Fibroblast of upper back skin (primary cell): ENCODE data around the gene GPR55.

Experiments used
- DNase-seq: peaks from one replicate; pipeline ENCODE4 v3.0.0-alpha.2; 2013

Gene GPR55

DNA sequence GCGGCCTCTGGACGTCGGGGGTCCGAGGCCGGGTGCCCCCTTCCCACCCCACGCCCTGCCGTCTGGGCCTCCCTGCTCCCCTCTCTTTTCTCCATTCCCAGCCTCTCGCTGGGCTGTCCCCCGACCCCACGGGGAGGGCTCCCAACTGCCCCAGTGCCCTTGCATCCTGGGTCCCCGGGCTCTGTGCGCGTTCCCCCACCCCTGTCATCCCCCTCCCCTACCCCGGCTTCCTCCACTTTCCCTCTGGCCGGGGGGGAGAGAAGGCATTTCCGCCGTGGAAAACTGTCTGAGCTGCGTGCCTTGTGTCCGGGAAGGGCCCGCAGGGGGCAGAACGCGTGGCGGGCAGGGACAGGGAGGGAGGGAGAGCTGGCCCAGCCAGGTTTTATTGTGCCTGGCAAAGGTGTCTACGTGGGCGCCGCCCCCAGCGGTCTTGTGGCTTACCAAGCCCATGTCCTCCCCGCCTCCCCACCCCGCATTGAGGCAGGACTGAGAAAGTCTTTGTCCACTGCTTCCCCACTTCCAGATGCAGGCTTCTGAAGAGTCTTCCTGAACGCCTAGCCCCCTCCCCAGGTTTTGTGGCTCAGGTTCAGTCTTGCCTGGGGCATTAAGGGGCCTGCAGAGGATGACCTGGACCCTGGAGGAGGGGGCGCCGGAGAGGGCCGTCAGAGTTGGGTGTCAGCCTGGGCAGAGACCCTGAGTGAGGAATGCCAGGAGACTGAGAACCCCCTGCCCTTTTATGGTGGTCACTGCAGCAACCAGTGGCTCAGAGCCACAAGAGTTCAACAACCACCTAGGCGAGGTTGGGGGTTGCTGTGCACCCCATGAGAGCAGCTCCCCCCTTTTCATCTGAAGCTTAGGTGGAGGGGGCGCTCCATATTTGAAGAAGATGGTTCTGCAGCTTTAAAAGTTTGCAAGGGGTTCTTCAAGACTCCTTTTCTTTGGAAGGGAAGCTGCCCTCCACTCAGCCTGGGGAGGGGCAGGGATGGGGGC is 59.0 kb downstream of the GPR55 start:
- DNase-seq, result peak; percentile 37

DNA sequence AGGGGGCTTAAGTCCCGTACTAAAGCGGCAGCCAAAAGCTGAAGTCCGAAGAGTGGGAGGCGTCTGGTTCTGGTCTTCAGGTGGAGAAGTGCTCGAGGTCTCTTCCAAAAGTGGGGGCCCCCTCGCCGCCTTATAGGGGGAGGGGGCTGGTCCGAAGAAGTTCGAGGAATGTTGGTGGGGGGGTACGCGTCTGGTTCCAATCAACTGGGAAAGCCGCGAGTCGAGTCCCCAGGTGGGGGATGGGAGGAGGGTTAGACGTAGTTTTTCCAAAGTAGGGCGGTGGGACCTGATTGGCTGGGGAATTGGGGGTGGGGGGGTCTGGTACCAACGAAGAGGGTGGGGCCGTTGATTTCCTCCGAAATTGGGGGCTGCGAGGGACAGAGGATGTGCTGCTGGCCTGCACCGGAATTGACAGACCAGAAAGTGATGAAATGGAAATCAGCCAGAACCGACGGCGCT is 59.7 kb downstream of the GPR55 start:
- peak; percentile 39 for DNase-seq

DNA sequence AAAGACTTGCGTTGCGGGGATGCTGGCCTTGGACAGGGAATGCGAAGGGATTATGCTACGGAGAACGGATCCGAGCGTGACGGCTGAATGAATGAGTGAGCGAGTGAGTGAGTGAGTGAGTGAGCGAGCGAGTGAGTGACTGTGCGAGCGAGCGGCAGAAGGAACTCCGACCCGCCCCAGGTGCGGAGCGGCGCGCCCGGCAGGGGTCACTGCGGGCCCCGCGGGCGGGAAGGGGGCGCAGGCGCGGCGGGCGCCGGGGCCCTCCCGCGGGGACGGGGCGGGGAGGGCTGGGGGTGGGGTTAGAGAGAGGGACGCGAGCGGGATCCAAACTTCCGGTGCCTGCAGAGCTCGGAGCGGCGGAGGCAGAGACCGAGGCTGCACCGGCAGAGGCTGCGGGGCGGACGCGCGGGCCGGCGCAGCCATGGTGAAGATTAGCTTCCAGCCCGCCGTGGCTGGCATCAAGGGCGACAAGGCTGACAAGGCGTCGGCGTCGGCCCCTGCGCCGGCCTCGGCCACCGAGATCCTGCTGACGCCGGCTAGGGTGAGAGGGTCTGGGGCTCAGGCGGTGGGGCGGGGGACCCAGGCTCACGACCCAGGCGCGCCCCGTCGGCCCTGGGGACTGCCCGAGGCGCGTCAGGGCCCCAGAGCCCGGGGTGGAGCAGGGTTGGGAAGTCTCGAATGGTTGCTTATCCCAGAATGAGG is 60.3 kb downstream of the GPR55 start, which contains the start of gene ITM2C:
Gene ITM2C (plus strand): TSS at position 338 of the 702 bp plus-strand sequence. CDS start 84 bp downstream, at position 422.
- peak; percentile 70 for DNase-seq

DNA sequence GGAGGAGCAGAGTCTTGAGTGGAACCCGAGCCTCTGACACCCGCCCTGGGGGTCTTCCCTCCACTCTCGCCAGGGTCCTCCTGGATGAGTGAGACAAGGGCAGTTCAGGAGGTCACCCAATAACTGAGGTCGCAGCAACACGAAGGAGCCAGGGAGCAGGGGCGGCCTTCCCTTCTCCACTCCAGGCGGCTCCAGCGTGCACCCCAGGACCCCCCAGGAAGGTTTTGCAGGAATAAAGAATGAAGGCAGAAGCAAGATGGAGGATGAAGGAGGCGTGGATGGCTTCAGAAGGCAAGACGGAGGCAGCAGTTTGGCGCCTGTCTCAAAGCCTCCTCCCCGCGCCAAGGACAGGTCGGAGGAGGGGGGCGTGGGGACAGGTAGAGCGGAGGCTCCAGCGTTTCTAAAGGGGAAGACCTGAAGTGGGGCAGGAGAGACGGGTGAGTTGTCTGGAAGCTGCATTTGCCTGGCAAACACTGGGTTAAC is 60.9 kb downstream of the GPR55 start:
- DNase-seq, result no peak

DNA sequence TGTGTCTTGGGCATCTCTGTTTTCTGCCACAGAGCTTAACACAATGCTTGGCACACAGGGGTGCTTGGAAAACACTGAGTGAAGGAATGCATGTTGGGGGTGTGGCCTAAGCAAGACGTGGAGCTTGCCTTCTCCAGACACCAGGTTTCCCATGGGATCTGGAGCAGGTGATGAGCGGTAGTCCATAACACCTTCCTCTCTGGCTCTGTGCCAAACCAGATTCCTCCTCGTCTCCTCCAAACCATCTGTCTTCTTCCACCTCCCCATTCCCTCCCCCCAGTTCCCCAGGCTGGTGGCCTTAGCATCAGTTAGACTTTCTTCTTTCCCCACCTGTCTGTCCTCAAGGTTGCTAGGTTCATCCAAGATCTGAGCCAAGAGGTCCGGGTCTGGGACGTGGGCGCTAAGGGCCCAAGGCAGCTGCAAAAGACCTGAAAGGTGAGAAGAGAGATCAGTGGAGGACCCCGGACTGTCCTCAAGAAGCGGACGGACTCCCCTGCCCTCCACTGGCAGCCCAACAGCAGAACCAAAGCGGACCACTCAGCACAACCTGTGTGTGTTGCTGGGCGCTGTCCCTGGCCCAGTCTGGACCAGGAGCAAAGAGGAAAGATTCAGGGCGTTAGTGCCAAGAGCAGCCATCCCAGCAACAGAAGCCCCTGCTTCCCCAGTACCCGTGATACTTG is 61.5 kb downstream of the GPR55 start:
- no peak for DNase-seq

DNA sequence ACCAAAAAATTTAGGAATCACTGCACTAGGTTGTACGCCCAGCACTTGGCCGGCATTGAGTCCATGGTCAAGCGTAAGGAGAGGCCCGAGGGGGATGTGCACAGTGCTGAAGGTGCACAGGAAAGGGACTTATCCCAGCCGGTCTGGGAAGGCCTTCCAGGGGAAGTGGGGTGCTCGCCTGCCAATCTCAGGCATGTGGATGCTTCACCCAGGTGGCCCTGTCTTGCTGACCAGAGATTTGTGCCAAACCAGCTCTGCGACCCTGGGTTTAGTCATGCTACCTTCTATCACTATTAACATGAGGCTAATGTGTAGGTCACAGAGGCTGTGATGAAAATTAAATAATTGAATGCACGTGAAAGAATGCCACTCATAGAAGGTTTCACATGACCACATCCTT is 62.0 kb downstream of the GPR55 start:
- no peak for DNase-seq

DNA sequence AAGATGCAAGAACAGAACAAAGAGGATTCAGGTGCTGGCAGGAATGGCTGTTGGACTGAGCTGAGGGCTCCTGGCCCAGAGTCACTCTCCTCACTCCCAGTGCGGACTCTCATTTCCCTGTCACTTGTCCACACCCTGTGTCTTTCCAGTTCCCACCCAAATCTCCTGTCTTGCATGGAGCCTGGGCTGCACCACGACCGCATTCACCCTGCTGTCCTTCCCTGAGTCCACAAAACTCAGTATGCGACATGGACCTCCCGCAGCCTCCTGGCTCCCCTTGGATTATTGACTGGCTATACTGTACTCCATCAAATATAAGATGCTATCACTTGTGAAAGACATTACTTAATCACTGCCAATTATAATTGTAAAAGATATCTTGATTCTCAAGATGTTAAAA is 62.8 kb downstream of the GPR55 start:
- DNase-seq, result no peak

DNA sequence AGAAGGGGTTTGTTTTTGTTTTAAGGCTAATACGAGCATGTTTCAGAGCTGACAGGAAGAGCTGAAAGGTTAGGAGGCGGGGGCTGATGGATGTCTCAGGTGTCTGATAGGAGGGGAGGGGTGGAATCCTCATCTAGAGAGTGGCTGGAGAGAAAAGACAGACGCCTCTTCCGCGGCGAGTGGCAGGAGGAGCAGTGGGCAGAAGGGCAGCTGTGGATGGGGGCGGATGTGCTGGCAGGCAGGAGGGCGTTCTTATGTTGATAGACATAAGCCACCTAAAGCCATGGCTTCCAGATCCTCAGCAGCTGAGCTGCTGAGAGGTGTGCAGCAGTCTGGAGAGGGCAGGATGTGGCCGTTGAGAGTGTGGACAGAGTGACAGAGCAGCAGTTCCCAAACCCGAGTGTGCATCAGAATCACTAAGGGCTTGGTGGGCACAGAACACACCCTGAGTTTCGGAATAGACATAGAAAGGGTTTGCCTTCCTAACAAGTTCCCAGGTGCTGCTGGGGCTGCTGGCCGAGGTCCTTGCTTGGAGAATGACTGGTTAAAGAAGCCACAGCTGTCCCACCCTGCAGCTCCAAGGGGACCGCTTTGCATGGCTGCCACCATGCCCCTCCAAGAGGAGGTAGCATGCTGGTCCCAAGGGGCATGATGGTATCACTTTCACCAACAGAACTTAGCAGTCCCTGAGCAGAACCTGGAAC is 63.3 kb downstream of the GPR55 start:
- no peak for DNase-seq
